SJCRH30 (cell line): Measurements from ENCODE around the gene SPANXA1. TPM values are rescaled to one million over a fixed set of nuclear protein-coding genes. Genes with fewer than 3 reads are reported as not detected.
"Not testable (repeated sequence)": the region's sequence is repeated elsewhere in the genome, so short reads cannot be mapped to it uniquely, and the experiment has no call there.

Source experiments
- DNase-seq, 2 experiments: peaks; one replicate each; pipeline ENCODE4 v3.0.0-alpha.2; 2015 to 2020
- H3K27ac ChIP-seq: fragments of 250-450 bp; sonication (Bioruptor Pico); 2 replicates; pipeline ENCODE4 v1.5.1; 2020; ENCODE audit warnings: mild to moderate bottlenecking, moderate library complexity
- H3K27me3 ChIP-seq: fragments of 250-450 bp; sonication (Bioruptor Pico); 2 replicates; pipeline ENCODE4 v1.5.1; 2020; ENCODE audit warnings: mild to moderate bottlenecking, moderate library complexity
- H3K36me3 ChIP-seq: fragments of 250-450 bp; sonication (Bioruptor Pico); 2 replicates; pipeline ENCODE4 v1.5.1; 2020; ENCODE audit warnings: mild to moderate bottlenecking, moderate library complexity
- H3K4me1 ChIP-seq: fragments of 250-450 bp; sonication (Bioruptor Pico); 2 replicates; pipeline ENCODE4 v1.5.1; 2020; ENCODE audit warnings: mild to moderate bottlenecking, moderate library complexity
- H3K4me3 ChIP-seq: fragments of 250-450 bp; sonication (Bioruptor Pico); 2 replicates; pipeline ENCODE4 v1.5.1; 2020; ENCODE audit warnings: mild to moderate bottlenecking, moderate library complexity
- H3K9me3 ChIP-seq: fragments of 250-450 bp; sonication (Bioruptor Pico); replicated peaks from 2 replicates; pipeline ENCODE4 v1.5.1; 2020; ENCODE audit warnings: mild to moderate bottlenecking, moderate library complexity
- total RNA-seq: library from RNA; depleted of rRNA; stranded (reverse); fragments of >200 nt; shearing (Covaris generic); gene quantifications from 2 replicates; pipeline ENCODE4 v1.2.3, GENCODE V29; 2014; rRNA removed

The SPANXA1 gene, protein sequence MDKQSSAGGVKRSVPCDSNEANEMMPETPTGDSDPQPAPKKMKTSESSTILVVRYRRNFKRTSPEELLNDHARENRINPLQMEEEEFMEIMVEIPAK
- not detected in 2 replicates for total RNA-seq

DNA sequence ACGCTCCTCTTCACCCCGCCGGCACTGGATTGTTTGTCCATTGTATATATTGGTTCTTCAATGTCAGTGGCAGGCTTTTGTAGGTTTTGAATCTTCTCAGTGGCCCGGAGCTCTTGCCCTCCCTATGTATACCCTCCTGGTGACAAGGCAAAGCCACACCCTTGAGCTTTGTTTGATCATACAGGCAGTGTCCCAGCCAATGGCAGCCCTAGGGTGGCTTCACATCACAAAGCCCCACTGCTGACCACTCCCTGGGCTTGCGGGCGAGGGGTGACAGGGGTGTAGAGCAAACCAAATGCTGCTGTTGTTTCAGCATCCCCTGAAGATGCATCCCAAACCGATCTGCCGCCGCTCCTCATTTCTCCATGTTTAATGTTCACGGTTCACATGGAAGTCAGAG lies at the start of gene SPANXA1:
Gene SPANXA1 (minus strand): TSS at position 101 of the 400 bp plus-strand sequence. CDS start 60 bp downstream, at position 41.
- H3K27ac ChIP-seq, H3K27me3 ChIP-seq, H3K4me3 ChIP-seq, H3K4me1 ChIP-seq, H3K36me3 ChIP-seq, H3K9me3 ChIP-seq, DNase-seq: not testable (repeated sequence)

DNA sequence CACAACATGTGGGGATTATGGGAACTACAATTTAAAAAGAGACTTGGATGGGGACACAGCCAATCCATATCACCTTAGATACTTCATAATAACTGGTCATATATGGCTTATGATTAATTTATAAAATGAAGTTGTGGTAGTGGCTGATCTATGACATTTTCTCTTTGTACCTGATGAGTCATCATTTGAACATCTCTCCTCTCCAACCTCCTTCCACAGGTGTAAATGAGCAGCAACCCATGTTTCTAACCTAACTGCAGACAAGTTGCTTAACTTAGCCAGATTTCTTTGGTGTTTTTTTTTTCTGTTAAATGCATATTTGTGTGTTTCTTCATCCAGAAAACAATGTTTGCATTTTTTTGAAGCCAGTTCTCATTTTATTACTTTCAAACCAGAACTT lies 47.6 kb upstream of the SPANXA1 start:
- Histone ChIP-seq H3K27me3 (no peaks in the 10 kb centered on the region), H3K4me1 (no peaks in the 10 kb centered on the region), H3K27ac (no peak overlapping the region), H3K4me3 (no peak overlapping the region), H3K36me3 (no peaks in the 10 kb centered on the region), H3K9me3 (no peaks in the 10 kb centered on the region)
- DNase-seq: no peak

DNA sequence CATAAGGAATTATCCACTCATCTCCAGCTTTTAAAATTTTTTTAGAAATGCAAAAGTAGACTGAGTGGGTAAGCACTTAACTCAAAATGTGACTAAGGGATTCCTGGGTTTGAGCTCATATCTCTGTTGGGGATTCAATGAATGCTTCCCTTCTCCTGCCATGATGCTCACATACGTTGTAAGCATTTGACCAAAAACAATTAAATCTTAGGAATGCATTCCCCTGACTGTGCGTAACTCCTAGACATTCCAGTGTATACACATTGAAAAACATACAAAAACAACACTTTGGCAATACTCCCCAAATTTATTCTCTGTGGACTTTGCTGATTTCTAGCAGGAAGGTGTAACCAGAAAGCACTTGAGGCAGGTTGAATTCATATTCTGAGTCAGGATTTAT lies 34.8 kb upstream of the SPANXA1 start:
- Histone ChIP-seq H3K27ac (no peak overlapping the region), H3K4me1 (no peaks in the 10 kb centered on the region), H3K27me3 (no peaks in the 10 kb centered on the region), H3K9me3 (no peaks in the 10 kb centered on the region), H3K4me3 (no peak overlapping the region), H3K36me3 (no peaks in the 10 kb centered on the region)
- DNase-seq: no peak

DNA sequence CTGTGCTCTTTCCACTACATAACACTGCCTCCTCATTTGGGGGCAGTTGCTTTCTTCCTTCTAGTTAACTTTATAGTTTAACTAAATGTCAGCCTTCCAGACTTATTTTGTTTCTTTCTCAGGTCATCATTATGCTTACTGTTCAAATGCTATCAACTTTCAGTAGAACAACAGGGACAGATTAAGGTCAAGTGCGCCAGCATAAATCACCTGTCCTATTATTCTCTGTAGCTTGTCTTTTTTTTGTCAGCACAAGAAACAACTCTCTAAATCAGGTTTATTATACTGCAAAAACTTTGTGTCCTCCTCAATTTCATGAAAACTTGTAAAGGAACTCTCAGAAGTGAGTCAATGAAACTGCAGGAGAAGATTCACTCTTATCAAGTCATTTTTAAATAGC lies 24.6 kb upstream of the SPANXA1 start:
- no peak overlapping the region for H3K27ac ChIP-seq
- no peaks in the 10 kb centered on the region for H3K9me3 ChIP-seq
- no peaks in the 10 kb centered on the region for H3K36me3 ChIP-seq
- H3K4me1 ChIP-seq: no peaks in the 10 kb centered on the region
- H3K4me3 ChIP-seq: no peak overlapping the region
- H3K27me3 ChIP-seq: no peaks in the 10 kb centered on the region
- no peak for DNase-seq

DNA sequence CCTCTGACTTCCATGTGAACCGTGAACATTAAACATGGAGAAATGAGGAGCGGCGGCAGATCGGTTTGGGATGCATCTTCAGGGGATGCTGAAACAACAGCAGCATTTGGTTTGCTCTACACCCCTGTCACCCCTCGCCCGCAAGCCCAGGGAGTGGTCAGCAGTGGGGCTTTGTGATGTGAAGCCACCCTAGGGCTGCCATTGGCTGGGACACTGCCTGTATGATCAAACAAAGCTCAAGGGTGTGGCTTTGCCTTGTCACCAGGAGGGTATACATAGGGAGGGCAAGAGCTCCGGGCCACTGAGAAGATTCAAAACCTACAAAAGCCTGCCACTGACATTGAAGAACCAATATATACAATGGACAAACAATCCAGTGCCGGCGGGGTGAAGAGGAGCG lies 4.9 kb upstream of the SPANXA1 start, which contains the start of gene SPANXA2:
Gene SPANXA2 (plus strand): TSS at position 301 of the 400 bp plus-strand sequence. CDS start 60 bp downstream, at position 361.
- H3K9me3 ChIP-seq, H3K4me3 ChIP-seq: not testable (repeated sequence)

DNA sequence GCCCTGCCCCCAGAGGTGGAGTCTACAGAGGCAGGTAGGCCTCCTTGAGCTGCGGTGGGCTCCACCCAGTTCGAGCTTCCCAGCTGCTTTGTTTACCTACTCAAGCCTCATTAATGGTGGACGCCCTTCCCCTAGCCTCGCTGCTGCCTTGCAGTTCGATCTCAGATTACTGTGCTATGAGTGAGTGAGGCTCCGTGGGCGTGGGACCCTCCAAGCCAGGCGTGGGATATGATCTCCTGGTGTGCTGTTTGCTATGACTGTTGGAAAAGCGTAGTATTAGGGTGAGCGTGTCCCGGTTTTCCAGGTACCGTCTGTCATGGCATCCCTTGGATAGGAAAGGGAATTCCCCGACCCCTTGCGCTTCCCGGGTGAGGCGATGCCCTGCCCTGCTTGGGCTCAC lies 42.0 kb downstream of the SPANXA1 start:
- H3K4me3 ChIP-seq, H3K27ac ChIP-seq, DNase-seq, H3K36me3 ChIP-seq, H3K9me3 ChIP-seq, H3K4me1 ChIP-seq, H3K27me3 ChIP-seq: not testable (repeated sequence)

More for the DNA sequence above, 4.9 kb upstream of the SPANXA1 start, which contains the start of gene SPANXA2:
- DNase-seq, H3K27ac ChIP-seq, H3K36me3 ChIP-seq, H3K4me1 ChIP-seq, H3K27me3 ChIP-seq: not testable (repeated sequence)

Other genes starting within 250 kb of the SPANXA1 start
- not detected in 2 replicates for gene SPANXA2, start 5.0 kb upstream of the SPANXA1 start, total RNA-seq
- gene SPANXD, start 114.0 kb upstream of the SPANXA1 start, total RNA-seq: not detected in 2 replicates